PFSK-1 (cell line): Measurements from ENCODE around the gene ERICH4.

Source experiments
- POLR2AphosphoS5 ChIP-seq: IDR thresholded peaks from 2 replicates; pipeline ENCODE4 v1.6.1; 2012; ENCODE audit warnings: low read depth, mild to moderate bottlenecking, control low read depth, low read length, moderate library complexity
- REST ChIP-seq, 2 experiments: IDR thresholded peaks; 2 replicates each; pipeline versions ENCODE4 v1.6.1 to v1.8.0; 2011 to 2012; ENCODE audit warnings: low read depth in 2 of 2, low read length in 2 of 2, control low read depth in 1 of 2, inconsistent platforms in 1 of 2, mild to moderate bottlenecking in 1 of 2, moderate library complexity in 1 of 2; ENCODE audit not compliant: insufficient read depth in 1 of 2

- TF ChIP-seq POLR2AphosphoS5: no peak
- no peak for TF ChIP-seq REST (IDR thresholded peaks at IDR 0.05; ENCODE audit: insufficient read depth in 1 of 2, low read depth in 2 of 2, low read length in 2 of 2)
These were observed 37.2 kb upstream of the ERICH4 start for GRCh38 chr19:41405776-41406175.
